SK-N-SH treated with all-trans-retinoic acid at 6 μM for 48 hours (cell line): ENCODE data around the gene ATP6V1C2.

ENCODE experiments used
- ATAC-seq: fragments of 200-7000 bp; cut with Tn5 transposase; 3 replicates; pipeline ENCODE4 v1.9.1; 2020; ENCODE audit warnings: mild to moderate bottlenecking, moderate library complexity
- ARNTL ChIP-seq: fragments of 450-650 bp; formaldehyde crosslinking; IDR thresholded peaks from 2 replicates; pipeline ENCODE4 v1.5.0; 2020; ENCODE audit warnings: low read depth, mild to moderate bottlenecking, moderate library complexity, borderline replicate concordance
- BACH2 ChIP-seq: fragments of 250-450 bp; sonication (Bioruptor Pico); IDR thresholded peaks from 2 replicates; pipeline ENCODE4 v1.9.0; 2021; ENCODE audit warnings: mild to moderate bottlenecking, borderline replicate concordance
- ESRRG ChIP-seq: fragments of 250-450 bp; sonication (Bioruptor Pico); IDR thresholded peaks from 2 replicates; pipeline ENCODE4 v1.6.1; 2021; ENCODE audit warnings: mild to moderate bottlenecking
- PPARA ChIP-seq: fragments of 250-450 bp; sonication (Bioruptor Pico); IDR thresholded peaks from 2 replicates; pipeline ENCODE4 v1.5.0; 2020; ENCODE audit warnings: mild to moderate bottlenecking, borderline replicate concordance
- RARB ChIP-seq: fragments of 250-450 bp; sonication (Bioruptor Pico); IDR thresholded peaks from 2 replicates; pipeline ENCODE4 v1.8.0; 2021; ENCODE audit warnings: mild to moderate bottlenecking, moderate library complexity
- SNAI2 ChIP-seq: fragments of 250-450 bp; sonication (Bioruptor Pico); IDR thresholded peaks from 2 replicates; pipeline ENCODE4 v1.5.0; 2020; ENCODE audit warnings: mild to moderate bottlenecking, moderate library complexity
- TCF4 ChIP-seq: fragments of 250-450 bp; sonication (Bioruptor Pico); IDR thresholded peaks from 2 replicates; pipeline ENCODE4 v1.8.0; 2021; ENCODE audit warnings: mild to moderate bottlenecking, moderate library complexity, borderline replicate concordance
- ZC3H10 ChIP-seq: fragments of 250-450 bp; sonication (Bioruptor Pico); IDR thresholded peaks from 2 replicates; pipeline ENCODE4 v1.5.1; 2021; ENCODE audit warnings: mild to moderate bottlenecking, moderate library complexity
- ZFP30 ChIP-seq: fragments of 450-650 bp; formaldehyde crosslinking; IDR thresholded peaks from 2 replicates; pipeline ENCODE4 v1.5.0; 2022; ENCODE audit warnings: mild to moderate bottlenecking, moderate library complexity
- ZNF565 ChIP-seq: fragments of 450-650 bp; formaldehyde crosslinking; conservative IDR thresholded peaks from 2 replicates; pipeline ENCODE4 v1.5.0; 2020; ENCODE audit warnings: low read depth, mild to moderate bottlenecking, moderate library complexity
- ZNF8 ChIP-seq: fragments of 450-650 bp; formaldehyde crosslinking; IDR thresholded peaks from 2 replicates; pipeline ENCODE4 v1.5.0; 2020; ENCODE audit warnings: mild to moderate bottlenecking, moderate library complexity
- TF ChIP-seq, protein P1 (sequence below): fragments of 250-450 bp; sonication (Bioruptor Pico); IDR thresholded peaks from 2 replicates; pipeline ENCODE4 v1.5.1; 2021; ENCODE audit warnings: mild to moderate bottlenecking, moderate library complexity
- TF ChIP-seq, protein P2 (sequence below): fragments of 250-450 bp; sonication (Bioruptor Pico); IDR thresholded peaks from 2 replicates; pipeline ENCODE4 v1.8.0; 2021; ENCODE audit warnings: low read depth, mild to moderate bottlenecking, moderate library complexity, borderline replicate concordance
- TF ChIP-seq, protein P3 (sequence below): fragments of 250-450 bp; sonication (Bioruptor Pico); IDR thresholded peaks from 2 replicates; pipeline ENCODE4 v1.5.0; 2020; ENCODE audit warnings: mild to moderate bottlenecking, moderate library complexity

Gene ATP6V1C2

DNA sequence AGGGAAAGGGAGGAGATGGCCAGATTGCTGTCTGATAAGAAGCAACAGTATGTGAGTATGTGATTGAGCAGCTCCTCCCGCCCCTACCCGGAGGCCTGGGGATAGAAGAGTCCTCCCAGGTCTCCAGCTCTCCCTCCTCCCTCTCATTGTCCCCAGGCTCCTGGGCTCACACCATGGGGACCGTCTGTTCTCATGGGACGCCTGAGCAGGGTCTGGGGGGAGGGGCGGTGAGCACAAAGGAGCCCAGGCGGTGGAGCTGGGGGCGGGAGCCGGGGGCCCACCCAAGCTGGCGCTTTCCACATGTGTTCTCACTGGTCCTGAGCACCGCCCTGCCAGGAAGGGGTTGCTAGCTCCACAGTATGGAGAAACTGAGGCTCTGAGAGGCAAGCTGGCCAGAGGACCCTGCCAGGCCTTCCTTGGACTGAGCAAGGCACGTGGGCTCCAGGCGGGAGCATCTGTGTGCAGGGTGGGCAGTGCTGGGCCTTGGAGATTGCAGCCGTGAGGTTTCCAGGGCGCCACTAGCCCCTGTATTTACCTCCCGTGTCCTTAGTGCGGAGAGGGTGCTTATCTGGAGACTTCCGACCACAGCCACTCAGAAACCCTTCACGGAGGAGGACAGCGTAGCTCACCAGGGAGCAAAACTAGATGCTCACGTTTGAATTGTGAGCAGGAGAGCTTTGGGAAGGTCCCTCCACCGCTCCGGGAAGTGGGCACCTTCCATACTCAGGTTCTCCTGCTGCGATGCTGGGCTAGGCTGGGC is 53.8 kb downstream of the ATP6V1C2 start (continued):
- TF ChIP-seq, protein P1, sequence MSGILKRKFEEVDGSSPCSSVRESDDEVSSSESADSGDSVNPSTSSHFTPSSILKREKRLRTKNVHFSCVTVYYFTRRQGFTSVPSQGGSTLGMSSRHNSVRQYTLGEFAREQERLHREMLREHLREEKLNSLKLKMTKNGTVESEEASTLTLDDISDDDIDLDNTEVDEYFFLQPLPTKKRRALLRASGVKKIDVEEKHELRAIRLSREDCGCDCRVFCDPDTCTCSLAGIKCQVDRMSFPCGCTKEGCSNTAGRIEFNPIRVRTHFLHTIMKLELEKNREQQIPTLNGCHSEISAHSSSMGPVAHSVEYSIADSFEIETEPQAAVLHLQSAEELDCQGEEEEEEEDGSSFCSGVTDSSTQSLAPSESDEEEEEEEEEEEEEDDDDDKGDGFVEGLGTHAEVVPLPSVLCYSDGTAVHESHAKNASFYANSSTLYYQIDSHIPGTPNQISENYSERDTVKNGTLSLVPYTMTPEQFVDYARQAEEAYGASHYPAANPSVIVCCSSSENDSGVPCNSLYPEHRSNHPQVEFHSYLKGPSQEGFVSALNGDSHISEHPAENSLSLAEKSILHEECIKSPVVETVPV (CRISPR knock-in tag), result no peak

DNA sequence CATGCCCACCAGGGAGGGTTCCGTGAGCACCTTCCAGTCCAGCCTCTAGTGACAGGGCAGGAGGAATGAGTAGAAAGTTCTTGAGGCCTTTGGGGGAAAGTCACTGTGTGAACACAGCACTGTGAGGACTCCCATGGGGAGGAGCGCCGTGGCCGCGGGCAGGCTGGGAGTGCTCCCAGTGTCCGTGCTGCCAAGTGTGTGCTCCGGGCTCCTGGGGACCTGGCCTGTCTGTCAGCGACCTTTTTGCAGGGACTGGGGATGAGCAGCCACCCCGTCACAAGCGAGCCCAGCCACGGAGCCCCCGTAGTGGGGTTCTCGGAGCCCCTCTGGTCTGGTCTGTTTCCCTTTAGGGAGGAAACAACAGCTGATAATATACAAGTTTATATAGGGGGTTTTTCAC is 54.4 kb downstream of the ATP6V1C2 start:
- no peak for ATAC-seq
- TF ChIP-seq, protein P2, sequence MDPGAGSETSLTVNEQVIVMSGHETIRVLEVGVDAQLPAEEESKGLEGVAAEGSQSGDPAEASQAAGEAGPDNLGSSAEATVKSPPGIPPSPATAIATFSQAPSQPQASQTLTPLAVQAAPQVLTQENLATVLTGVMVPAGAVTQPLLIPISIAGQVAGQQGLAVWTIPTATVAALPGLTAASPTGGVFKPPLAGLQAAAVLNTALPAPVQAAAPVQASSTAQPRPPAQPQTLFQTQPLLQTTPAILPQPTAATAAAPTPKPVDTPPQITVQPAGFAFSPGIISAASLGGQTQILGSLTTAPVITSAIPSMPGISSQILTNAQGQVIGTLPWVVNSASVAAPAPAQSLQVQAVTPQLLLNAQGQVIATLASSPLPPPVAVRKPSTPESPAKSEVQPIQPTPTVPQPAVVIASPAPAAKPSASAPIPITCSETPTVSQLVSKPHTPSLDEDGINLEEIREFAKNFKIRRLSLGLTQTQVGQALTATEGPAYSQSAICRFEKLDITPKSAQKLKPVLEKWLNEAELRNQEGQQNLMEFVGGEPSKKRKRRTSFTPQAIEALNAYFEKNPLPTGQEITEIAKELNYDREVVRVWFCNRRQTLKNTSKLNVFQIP (CRISPR knock-in tag), result no peak

DNA sequence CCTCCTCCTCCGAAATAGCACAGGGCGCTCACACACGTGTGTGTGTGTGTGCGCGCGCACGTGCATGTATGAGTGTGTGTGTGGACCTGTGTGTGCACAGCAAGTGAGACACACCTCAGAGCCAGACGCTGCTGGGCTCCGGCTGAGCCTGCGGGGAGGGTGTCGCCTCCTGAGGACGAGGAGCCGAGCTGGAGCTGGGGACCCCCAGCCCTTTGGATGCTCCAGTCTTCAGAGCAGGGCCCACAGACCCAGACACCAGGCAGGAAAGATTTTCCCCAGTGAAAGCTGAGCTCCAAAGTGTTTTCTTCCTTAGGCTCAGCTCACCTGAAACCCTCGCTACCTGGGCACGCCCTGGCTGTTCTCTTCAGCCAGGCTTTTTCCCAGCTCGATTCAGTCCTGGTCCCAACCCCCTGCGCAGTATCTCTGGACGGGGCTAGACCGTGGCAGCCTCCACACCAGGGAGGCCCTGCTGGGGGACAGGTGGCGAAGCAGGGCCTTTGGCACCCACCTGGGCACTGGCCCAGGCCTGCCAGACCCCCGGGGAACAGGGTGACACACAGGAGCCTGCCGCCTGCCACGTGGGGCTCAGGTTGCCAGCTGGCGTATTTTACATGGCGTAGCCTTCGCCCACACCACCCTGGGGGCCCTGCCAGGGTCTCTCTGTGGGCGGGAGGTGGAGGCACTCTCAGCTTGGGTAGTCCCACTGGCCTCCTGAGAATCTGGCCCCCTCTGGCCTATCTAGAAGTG is 55.0 kb downstream of the ATP6V1C2 start:
- TF ChIP-seq, protein P1 (CRISPR knock-in tag), result no peak
- TF ChIP-seq ARNTL (CRISPR knock-in tag) (no peak), SNAI2 (CRISPR knock-in tag) (no peak), BACH2 (CRISPR knock-in tag) (no peak), PPARA (no peak), ZNF8 (CRISPR knock-in tag) (no peak), RARB (CRISPR knock-in tag) (no peak), ZNF565 (no peak), TCF4 (no peak)
- TF ChIP-seq, protein P3, sequence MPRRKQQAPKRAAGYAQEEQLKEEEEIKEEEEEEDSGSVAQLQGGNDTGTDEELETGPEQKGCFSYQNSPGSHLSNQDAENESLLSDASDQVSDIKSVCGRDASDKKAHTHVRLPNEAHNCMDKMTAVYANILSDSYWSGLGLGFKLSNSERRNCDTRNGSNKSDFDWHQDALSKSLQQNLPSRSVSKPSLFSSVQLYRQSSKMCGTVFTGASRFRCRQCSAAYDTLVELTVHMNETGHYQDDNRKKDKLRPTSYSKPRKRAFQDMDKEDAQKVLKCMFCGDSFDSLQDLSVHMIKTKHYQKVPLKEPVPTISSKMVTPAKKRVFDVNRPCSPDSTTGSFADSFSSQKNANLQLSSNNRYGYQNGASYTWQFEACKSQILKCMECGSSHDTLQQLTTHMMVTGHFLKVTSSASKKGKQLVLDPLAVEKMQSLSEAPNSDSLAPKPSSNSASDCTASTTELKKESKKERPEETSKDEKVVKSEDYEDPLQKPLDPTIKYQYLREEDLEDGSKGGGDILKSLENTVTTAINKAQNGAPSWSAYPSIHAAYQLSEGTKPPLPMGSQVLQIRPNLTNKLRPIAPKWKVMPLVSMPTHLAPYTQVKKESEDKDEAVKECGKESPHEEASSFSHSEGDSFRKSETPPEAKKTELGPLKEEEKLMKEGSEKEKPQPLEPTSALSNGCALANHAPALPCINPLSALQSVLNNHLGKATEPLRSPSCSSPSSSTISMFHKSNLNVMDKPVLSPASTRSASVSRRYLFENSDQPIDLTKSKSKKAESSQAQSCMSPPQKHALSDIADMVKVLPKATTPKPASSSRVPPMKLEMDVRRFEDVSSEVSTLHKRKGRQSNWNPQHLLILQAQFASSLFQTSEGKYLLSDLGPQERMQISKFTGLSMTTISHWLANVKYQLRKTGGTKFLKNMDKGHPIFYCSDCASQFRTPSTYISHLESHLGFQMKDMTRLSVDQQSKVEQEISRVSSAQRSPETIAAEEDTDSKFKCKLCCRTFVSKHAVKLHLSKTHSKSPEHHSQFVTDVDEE (CRISPR knock-in tag), result no peak
- TF ChIP-seq, protein P2 (CRISPR knock-in tag), result no peak
- no peak for ATAC-seq

DNA sequence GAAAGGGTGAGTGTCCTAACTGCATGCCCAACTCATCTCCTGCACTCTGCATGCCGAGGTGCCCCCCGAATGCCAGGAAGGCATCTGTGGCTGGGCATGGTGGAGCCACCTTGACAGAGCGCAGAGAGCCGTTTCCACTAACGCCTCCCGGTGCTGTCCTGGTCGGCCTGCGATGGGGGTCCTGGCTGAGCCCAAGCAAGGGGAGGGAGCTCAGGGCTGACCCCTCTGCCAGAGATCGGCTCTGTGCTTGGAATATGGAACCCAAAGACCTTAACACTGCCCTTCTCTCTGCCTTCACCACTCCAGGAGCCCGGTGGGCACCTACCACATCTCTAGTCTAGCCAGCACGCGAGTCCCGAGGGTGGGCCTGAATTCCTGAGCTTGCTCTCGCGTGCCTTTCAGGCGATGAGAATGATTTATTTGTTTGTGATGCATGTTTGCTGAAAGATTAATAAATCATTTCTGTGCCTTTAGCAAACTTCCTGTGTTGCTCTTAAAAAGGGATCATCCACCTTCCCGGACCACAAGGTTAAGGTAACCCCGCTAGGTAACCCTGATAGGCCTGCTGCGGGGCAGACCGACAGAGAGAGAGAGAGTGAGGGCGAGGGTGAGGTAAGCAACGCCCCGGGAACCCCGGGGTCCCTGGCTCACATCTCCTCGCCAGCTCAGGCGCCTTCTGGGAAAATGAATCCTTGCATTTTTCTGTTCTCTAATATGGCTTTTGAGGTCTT is 55.8 kb downstream of the ATP6V1C2 start:
- ATAC-seq, result no peak; the same call in 2 of the 3 replicates
- TF ChIP-seq ZFP30 (CRISPR knock-in tag), result no peak
- TF ChIP-seq ARNTL (CRISPR knock-in tag), result no peak
- TF ChIP-seq ZC3H10 (CRISPR knock-in tag), result no peak
- TF ChIP-seq BACH2 (CRISPR knock-in tag), result no peak
- TF ChIP-seq, protein P1 (CRISPR knock-in tag), result no peak
- TF ChIP-seq RARB (CRISPR knock-in tag), result no peak
- TF ChIP-seq ESRRG (CRISPR knock-in tag), result no peak
- no peak for TF ChIP-seq PPARA
- TF ChIP-seq ZNF565, result no peak
- TF ChIP-seq, all 23 proteins: peak for 0
